Breast epithelium (tissue), 3 donors: ENCODE data around the gene BCL11B.

Experiments
- POLR2A ChIP-seq: fragments of 450-650 bp; IDR thresholded peaks from one replicate; pipeline ENCODE4 v1.6.1; 2016; ENCODE audit warnings: antibody characterized with exemption, mild to moderate bottlenecking, moderate library complexity
- POLR2AphosphoS5 ChIP-seq, 3 donors: sonication (generic); formaldehyde crosslinking; IDR thresholded peaks; one replicate each; pipeline ENCODE4 v1.6.1; 2017; ENCODE audit warnings: antibody characterized with exemption in 3 of 3
- TF ChIP-seq, protein P1 (sequence below), 3 donors: fragments of 450-650 bp; IDR thresholded peaks; one replicate each; pipeline ENCODE4 v1.5.1; 2016 to 2017; ENCODE audit warnings: antibody characterized with exemption in 3 of 3, mild to moderate bottlenecking in 3 of 3, moderate library complexity in 3 of 3

GRCh38 chr14:99120526-99121318, 151.3 kb downstream of the BCL11B start:
- TF ChIP-seq POLR2A (no peak), POLR2AphosphoS5 (IDR thresholded peaks at IDR 0.05) (no peak)
- TF ChIP-seq, protein P1, sequence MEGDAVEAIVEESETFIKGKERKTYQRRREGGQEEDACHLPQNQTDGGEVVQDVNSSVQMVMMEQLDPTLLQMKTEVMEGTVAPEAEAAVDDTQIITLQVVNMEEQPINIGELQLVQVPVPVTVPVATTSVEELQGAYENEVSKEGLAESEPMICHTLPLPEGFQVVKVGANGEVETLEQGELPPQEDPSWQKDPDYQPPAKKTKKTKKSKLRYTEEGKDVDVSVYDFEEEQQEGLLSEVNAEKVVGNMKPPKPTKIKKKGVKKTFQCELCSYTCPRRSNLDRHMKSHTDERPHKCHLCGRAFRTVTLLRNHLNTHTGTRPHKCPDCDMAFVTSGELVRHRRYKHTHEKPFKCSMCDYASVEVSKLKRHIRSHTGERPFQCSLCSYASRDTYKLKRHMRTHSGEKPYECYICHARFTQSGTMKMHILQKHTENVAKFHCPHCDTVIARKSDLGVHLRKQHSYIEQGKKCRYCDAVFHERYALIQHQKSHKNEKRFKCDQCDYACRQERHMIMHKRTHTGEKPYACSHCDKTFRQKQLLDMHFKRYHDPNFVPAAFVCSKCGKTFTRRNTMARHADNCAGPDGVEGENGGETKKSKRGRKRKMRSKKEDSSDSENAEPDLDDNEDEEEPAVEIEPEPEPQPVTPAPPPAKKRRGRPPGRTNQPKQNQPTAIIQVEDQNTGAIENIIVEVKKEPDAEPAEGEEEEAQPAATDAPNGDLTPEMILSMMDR (IDR thresholded peaks at IDR 0.05) = no peak
